ENCODE measurements around the gene PSMA8.
"Not testable (repeated sequence)": the region's sequence is repeated elsewhere in the genome, so short reads cannot be mapped to it uniquely, and the experiment has no call there.

The PSMA8 gene

GRCh38 chr18:26242392-26242791 is 108.7 kb downstream of the PSMA8 start:
- DNase-seq, result not testable (repeated sequence)

All from CD4-positive, alpha-beta T cell treated with Interleukin-12 subunit alpha and Interleukin-12 subunit beta, for 1 hour (primary cell).